Lung (tissue), 12 donors: ENCODE data around the gene ARAP1. TPM values are rescaled to one million over a fixed set of nuclear protein-coding genes. Genes with fewer than 3 reads are reported as not detected.
A peak's percentile ranks its signal among the peaks of the same experiment; 100 is the strongest.

Source experiments
- ATAC-seq: fragments of 200-7000 bp; cut with Tn5 transposase; one replicate; pipeline ENCODE4 v1.9.1; 2020; ENCODE audit warnings: moderate number of reproducible peaks; ENCODE audit not compliant: insufficient read depth, low FRiP score
- DNase-seq, 3 donors: peaks; one replicate each; pipeline ENCODE4 v3.0.0-alpha.2; 2013 to 2017
- H3K27ac ChIP-seq, 2 donors: one replicate each; pipeline ENCODE4 v1.5.1; 2013; ENCODE audit warnings: mild to moderate bottlenecking in 2 of 2, moderate library complexity in 2 of 2, control low read depth in 1 of 2, inconsistent platforms in 1 of 2, low read depth in 1 of 2, low read length in 1 of 2
- H3K27me3 ChIP-seq, 3 donors: one replicate each; pipeline ENCODE4 v1.5.1; 2013; ENCODE audit warnings: low read length in 2 of 3; ENCODE audit not compliant: control insufficient read depth in 3 of 3, insufficient read depth in 3 of 3
- H3K36me3 ChIP-seq, 4 donors: one replicate each; pipeline ENCODE4 v1.5.1; 2013; ENCODE audit warnings: low read length in 4 of 4, mild to moderate bottlenecking in 1 of 4, moderate library complexity in 1 of 4; ENCODE audit not compliant: control insufficient read depth in 4 of 4, insufficient read depth in 4 of 4
- H3K4me1 ChIP-seq, 5 donors: one replicate each; pipeline ENCODE4 v1.5.1; 2013; ENCODE audit warnings: low read length in 5 of 5, mild to moderate bottlenecking in 2 of 5, moderate library complexity in 1 of 5; ENCODE audit not compliant: control insufficient read depth in 5 of 5, insufficient read depth in 5 of 5
- H3K4me3 ChIP-seq: one replicate; pipeline ENCODE4 v1.5.1; 2013; ENCODE audit warnings: mild to moderate bottlenecking, control low read depth, moderate library complexity
- H3K9ac ChIP-seq, 2 donors: one replicate each; pipeline ENCODE4 v1.5.1; 2013; ENCODE audit warnings: low read length in 2 of 2, control low read depth in 1 of 2; ENCODE audit not compliant: insufficient read depth in 1 of 2
- H3K9me3 ChIP-seq, 4 donors: one replicate each; pipeline ENCODE4 v1.5.1; 2013; ENCODE audit warnings: low read length in 3 of 4, mild to moderate bottlenecking in 1 of 4, moderate library complexity in 1 of 4; ENCODE audit not compliant: control insufficient read depth in 4 of 4, insufficient read depth in 3 of 4
- CTCF ChIP-seq: IDR thresholded peaks from 2 replicates; pipeline ENCODE4 v1.5.1; 2012; ENCODE audit warnings: mild to moderate bottlenecking; ENCODE audit errors: control extremely low read depth, extremely low read depth
- WGBS, 2 donors: extraction: QIAGEN DNeasy Blood & Tissue Kit; methylation state at CpG; one replicate each; pipeline ENCODE4 v1.1.7; 2013; 5-methylcytosine and 5-hydroxymethylcytosine counted together
- polyA plus RNA-seq, 2 donors: library from polyadenylated mRNA; stranded (reverse); fragments of 200-250 nt; gene quantifications; one replicate each; pipeline ENCODE4 v1.2.1, GENCODE V29; 2013
- total RNA-seq, 2 donors: library from RNA; depleted of rRNA in 1 of 2; stranded (reverse); fragments of >200 nt in 1 of 2; gene quantifications; one replicate each; pipeline ENCODE4 v1.2.1, GENCODE V29; 2014 to 2021
- donor health status: control.
- donor health status: control.
- donor health status: Bipolar disorder and iron deficiency.
- donor health status: healthy.
- donor health status: DM: yes; HTN: yes; CAD: no.

ARAP1 gene
- total and polyA plus RNA-seq, 4 donors: 134 to 218 (median 173) TPM

- TF ChIP-seq CTCF: no peak
- Histone ChIP-seq H3K4me3 (no peak overlapping the region), H3K9me3 (no peaks in the 10 kb centered on the region), H3K9ac (peak overlapping the region in 1 of 2 donors; percentile 56), H3K36me3 (peaks cover 0 to 58% (median 27%) of the 10 kb centered on the region in 4 donors), H3K27ac (peak overlapping the region; percentile 1 to 24), H3K4me1 (peaks cover 0 to 34% (median 23%) of the 10 kb centered on the region in 5 donors), H3K27me3 (no peaks in the 10 kb centered on the region)
- WGBS, 2 donors: 78 to 87% methylated on average over 24 of the region's 24 CpGs
- ATAC-seq: no peak
- DNase-seq: peak; percentile 84 to 90 (median 86)
These were observed 66.4 kb downstream of the ARAP1 start for GRCh38 chr11:72685560-72686480.

GRCh38 chr11:72684236-72684912 is 67.8 kb downstream of the ARAP1 start:
- H3K9me3 ChIP-seq: no peaks in the 10 kb centered on the region
- peaks cover 0 to 45% (median 20%) of the 10 kb centered on the region in 4 donors for H3K36me3 ChIP-seq
- TF ChIP-seq CTCF: peak; percentile 5
- DNase-seq (peak; percentile 40 to 48 (median 47)), ATAC-seq (peak; percentile 36)
- peaks cover 0 to 6% (median 0%) of the 10 kb centered on the region in 3 donors for H3K27me3 ChIP-seq
- H3K4me3 ChIP-seq: no peak overlapping the region
- 64 to 77% methylated on average over 9 of the region's 9 CpGs for WGBS, 2 donors
- no peak overlapping the region for H3K9ac ChIP-seq
- peaks cover 0 to 34% (median 23%) of the 10 kb centered on the region in 5 donors for H3K4me1 ChIP-seq
- H3K27ac ChIP-seq: peak overlapping the region in 1 of 2 donors; percentile 9

GRCh38 chr11:72683782-72684200 is 68.4 kb downstream of the ARAP1 start:
- 62 to 64% methylated on average over 7 of the region's 7 CpGs for WGBS, 2 donors
- H3K9ac ChIP-seq: no peak overlapping the region
- no peaks in the 10 kb centered on the region for H3K9me3 ChIP-seq
- DNase-seq (peak; percentile 59 to 70 (median 61)), ATAC-seq (peak; percentile 41)
- peaks cover 0 to 34% (median 23%) of the 10 kb centered on the region in 5 donors for H3K4me1 ChIP-seq
- peaks cover 0 to 12% (median 4%) of the 10 kb centered on the region in 3 donors for H3K27me3 ChIP-seq
- H3K4me3 ChIP-seq: no peak overlapping the region
- TF ChIP-seq CTCF: peak; percentile 73
- H3K36me3 ChIP-seq: peaks cover 0 to 39% (median 17%) of the 10 kb centered on the region in 4 donors
- H3K27ac ChIP-seq: no peak overlapping the region
